OCI-LY3 (cell line): ENCODE results near the gene TEAD1.

ENCODE experiments used
- CTCF ChIP-seq: fragments of 200-600, 300-600 bp; sonication (generic); IDR thresholded peaks from 2 replicates; pipeline ENCODE4 v1.5.1; 2014; ENCODE audit warnings: antibody characterized with exemption, low read length, low read depth
- EZH2phosphoT487 ChIP-seq: fragments of 200-600 bp; shearing (Covaris generic); IDR thresholded peaks from 2 replicates; pipeline ENCODE4 v1.6.1; 2018; ENCODE audit warnings: antibody characterized with exemption, mixed run types, low read depth

GRCh38 chr11:12930850-12931249 lies 256.6 kb downstream of the TEAD1 start:
- TF ChIP-seq CTCF, result no peak
- no peak for TF ChIP-seq EZH2phosphoT487
